ENCODE measurements around the gene SNTB2. TPM values are rescaled to one million over a fixed set of nuclear protein-coding genes. Genes with fewer than 3 reads are reported as not detected.

Gene SNTB2
- total and polyA plus RNA-seq, 2 of the 4 experiments (the other 2 are of a cell fraction): 23.5 to 47.5 TPM

DNA sequence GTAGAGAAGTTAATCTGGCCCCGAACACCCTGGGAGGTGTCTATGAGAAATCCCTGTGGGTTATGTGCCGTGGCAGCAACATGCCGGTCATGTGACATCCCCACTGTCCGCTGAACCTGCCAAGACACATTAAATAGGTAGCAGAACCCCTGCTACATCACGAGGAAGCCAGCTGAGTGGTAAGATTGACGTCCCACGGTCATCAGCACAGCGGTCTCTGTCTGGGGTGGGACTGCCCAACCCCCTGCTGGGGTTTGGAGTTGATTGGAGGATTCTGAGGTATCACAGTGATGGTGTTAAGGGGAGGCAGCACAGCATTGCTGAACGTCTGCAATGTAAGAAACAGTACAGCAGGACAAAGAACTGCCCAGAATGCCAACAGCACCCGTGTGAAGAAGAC lies 162.6 kb downstream of the SNTB2 start:
- no peak overlapping the region for H2AFZ ChIP-seq (replicated peaks; ENCODE audit: low read length, poor library complexity)
- H3K9me3 ChIP-seq (ENCODE audit: control insufficient read depth, insufficient read depth, low read length): no peaks in the 10 kb centered on the region
- no peak overlapping the region for H2BK120ac ChIP-seq (ENCODE audit: low read depth, low read length)
- H2BK20ac ChIP-seq (ENCODE audit: low read depth, low read length): no peak overlapping the region
- H3K9ac ChIP-seq (ENCODE audit: low read depth, low read length): no peak overlapping the region
- peaks cover 5% of the 10 kb centered on the region for H3K36me3 ChIP-seq (ENCODE audit: control insufficient read depth, insufficient read depth, low read length)
- ATAC-seq (ENCODE audit: low read depth) (no peak), DNase-seq (no peak)
- H3K18ac ChIP-seq (ENCODE audit: low read depth, low read length): no peak overlapping the region
- H2BK5ac ChIP-seq (ENCODE audit: low read depth, low read length, poor library complexity, severe bottlenecking): no peak overlapping the region
- no peak overlapping the region for H3K4me3 ChIP-seq (ENCODE audit: insufficient read depth, low read depth, low read length)
- dilution Hi-C loops (cut with HindIII; ENCODE audit: low sequenced_read_pairs, unreplicated experiment): no loop called here
- H3K56ac ChIP-seq (ENCODE audit: extremely low read depth, insufficient read depth, low read length): no peak overlapping the region
- H3K23ac ChIP-seq (ENCODE audit: low read depth, low read length): no peak overlapping the region
- WGBS, 2 experiments (ENCODE audit: extremely low coverage in 2 of 2, insufficient read length in 1 of 2): 87% methylated on average over 9 of the region's 10 CpGs; no CpG with 5 or more reads in 1 of the 2 experiments
- no peak overlapping the region for H2AK5ac ChIP-seq (ENCODE audit: low read depth, low read length)
- no peak overlapping the region for H4K8ac ChIP-seq (ENCODE audit: low read depth in 2 of 2, low read length in 2 of 2)
- no peak for TF ChIP-seq MAZ (IDR thresholded peaks at IDR 0.05; ENCODE audit: borderline replicate concordance, low read depth, low read length)
- no peak for TF ChIP-seq BHLHE40 (IDR thresholded peaks at IDR 0.05; ENCODE audit: low read depth, low read length)
- TF ChIP-seq, protein P1, sequence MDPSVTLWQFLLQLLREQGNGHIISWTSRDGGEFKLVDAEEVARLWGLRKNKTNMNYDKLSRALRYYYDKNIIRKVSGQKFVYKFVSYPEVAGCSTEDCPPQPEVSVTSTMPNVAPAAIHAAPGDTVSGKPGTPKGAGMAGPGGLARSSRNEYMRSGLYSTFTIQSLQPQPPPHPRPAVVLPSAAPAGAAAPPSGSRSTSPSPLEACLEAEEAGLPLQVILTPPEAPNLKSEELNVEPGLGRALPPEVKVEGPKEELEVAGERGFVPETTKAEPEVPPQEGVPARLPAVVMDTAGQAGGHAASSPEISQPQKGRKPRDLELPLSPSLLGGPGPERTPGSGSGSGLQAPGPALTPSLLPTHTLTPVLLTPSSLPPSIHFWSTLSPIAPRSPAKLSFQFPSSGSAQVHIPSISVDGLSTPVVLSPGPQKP (IDR thresholded peaks at IDR 0.05; ENCODE audit: borderline replicate concordance, low read depth, low read length): no peak
- no peak for TF ChIP-seq POLR2A (IDR thresholded peaks at IDR 0.05; ENCODE audit: low read depth, low read length)
- TF ChIP-seq CEBPB (IDR thresholded peaks at IDR 0.05; ENCODE audit: low read depth, low read length): no peak
- no peak for TF ChIP-seq RCOR1 (IDR thresholded peaks at IDR 0.05; ENCODE audit: insufficient replicate concordance, low read length)
- TF ChIP-seq, protein P2, sequence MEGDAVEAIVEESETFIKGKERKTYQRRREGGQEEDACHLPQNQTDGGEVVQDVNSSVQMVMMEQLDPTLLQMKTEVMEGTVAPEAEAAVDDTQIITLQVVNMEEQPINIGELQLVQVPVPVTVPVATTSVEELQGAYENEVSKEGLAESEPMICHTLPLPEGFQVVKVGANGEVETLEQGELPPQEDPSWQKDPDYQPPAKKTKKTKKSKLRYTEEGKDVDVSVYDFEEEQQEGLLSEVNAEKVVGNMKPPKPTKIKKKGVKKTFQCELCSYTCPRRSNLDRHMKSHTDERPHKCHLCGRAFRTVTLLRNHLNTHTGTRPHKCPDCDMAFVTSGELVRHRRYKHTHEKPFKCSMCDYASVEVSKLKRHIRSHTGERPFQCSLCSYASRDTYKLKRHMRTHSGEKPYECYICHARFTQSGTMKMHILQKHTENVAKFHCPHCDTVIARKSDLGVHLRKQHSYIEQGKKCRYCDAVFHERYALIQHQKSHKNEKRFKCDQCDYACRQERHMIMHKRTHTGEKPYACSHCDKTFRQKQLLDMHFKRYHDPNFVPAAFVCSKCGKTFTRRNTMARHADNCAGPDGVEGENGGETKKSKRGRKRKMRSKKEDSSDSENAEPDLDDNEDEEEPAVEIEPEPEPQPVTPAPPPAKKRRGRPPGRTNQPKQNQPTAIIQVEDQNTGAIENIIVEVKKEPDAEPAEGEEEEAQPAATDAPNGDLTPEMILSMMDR (conservative IDR thresholded peaks at IDR 0.05; ENCODE audit: low read depth, low read length): no peak
- no peak for TF ChIP-seq NFE2L2 (IDR thresholded peaks at IDR 0.05; ENCODE audit: low read depth, low read length)
- TF ChIP-seq MXI1 (IDR thresholded peaks at IDR 0.05; ENCODE audit: borderline replicate concordance, low read depth, low read length): no peak
- intact Hi-C loops (cut with micrococcal nuclease): no loop called here
- no TSS peak for BruUV-seq (replicated peaks)
- no peaks in the 10 kb centered on the region for H4K20me1 ChIP-seq (ENCODE audit: insufficient read depth, low read length)
- ChIA-PET CTCF (no interaction called here), POLR2A (ENCODE audit: unreplicated experiment) (no interaction called here)
- H3K14ac ChIP-seq (replicated peaks; ENCODE audit: low read depth, low read length): no peak overlapping the region
- H3K4me2 ChIP-seq (ENCODE audit: low read depth, low read length): no peak overlapping the region
- no peak overlapping the region for H3K27ac ChIP-seq (ENCODE audit: insufficient read depth, low read length)
- peaks cover 2% of the 10 kb centered on the region; the same call in 1 of the 2 replicates for H3K4me1 ChIP-seq (ENCODE audit: control insufficient read depth, insufficient read depth, low read length)
- H3K4ac ChIP-seq (ENCODE audit: low read depth, low read length): no peak overlapping the region
- in situ Hi-C loops (cut with MboI; ENCODE audit: low sequenced_read_pairs): no loop called here
- H2BK15ac ChIP-seq (ENCODE audit: low read depth, low read length): no peak overlapping the region
- H3K27me3 ChIP-seq (ENCODE audit: control insufficient read depth, insufficient read depth, low read length): no peaks in the 10 kb centered on the region
- H4K5ac ChIP-seq (ENCODE audit: low read depth, low read length): no peak overlapping the region
- H3K79me1 ChIP-seq (ENCODE audit: low read depth in 1 of 2, low read length in 2 of 2): 0 out of 4 replicates have a peak, but pooled peaks cover 0 to 4% of the 10 kb centered on the region in 2 experiments
- H2AK9ac ChIP-seq (replicated peaks; ENCODE audit: low read depth, low read length, poor library complexity): no peak overlapping the region
- H3K9me1 ChIP-seq (ENCODE audit: insufficient read depth, low read length): peaks cover 3% of the 10 kb centered on the region; the same call in 1 of the 2 replicates
- no peak overlapping the region for H4K91ac ChIP-seq (ENCODE audit: insufficient read depth, low read depth, low read length)

Measured in IMR-90 (cell line).